OCI-LY3 (cell line): ENCODE measurements around the gene CDIP1.

ENCODE experiments used
- H2AFZ ChIP-seq: fragments of 200-600, 300-600 bp; shearing (Covaris generic); 2 replicates; pipeline ENCODE4 v1.6.0; 2014; ENCODE audit warnings: antibody characterized with exemption, low read depth, low read length
- H3K27ac ChIP-seq: fragments of 200-600, 300-600 bp; sonication (generic); 2 replicates; pipeline ENCODE4 v1.5.1; 2014; ENCODE audit warnings: mild to moderate bottlenecking, low read length, moderate library complexity, mixed read lengths
- H3K27me3 ChIP-seq: fragments of 200-600, 300-600 bp; sonication (generic); 2 replicates; pipeline ENCODE4 v1.6.1; 2014; ENCODE audit warnings: low read depth, low read length, mixed read lengths
- H3K36me3 ChIP-seq: fragments of 200-600, 300-600 bp; sonication (generic); replicated peaks from 2 replicates; pipeline ENCODE3; 2014; ENCODE audit warnings: low read depth, low read length, mixed read lengths
- H3K4me1 ChIP-seq: fragments of 300-600, 200-600 bp; sonication (generic); 2 replicates; pipeline ENCODE4 v1.6.1; 2014; ENCODE audit warnings: low read length, mixed read lengths
- H3K4me2 ChIP-seq: fragments of 200-600, 300-600 bp; sonication (generic); 2 replicates; pipeline ENCODE4 v1.6.1; 2014; ENCODE audit warnings: low read length, mixed read lengths
- H3K4me3 ChIP-seq: fragments of 300-600, 200-600 bp; sonication (generic); 2 replicates; pipeline ENCODE4 v1.5.1; 2014; ENCODE audit warnings: antibody characterized with exemption, mild to moderate bottlenecking, low read length, moderate library complexity
- H3K79me2 ChIP-seq: fragments of 300-600, 200-600 bp; shearing (Covaris generic); 2 replicates; pipeline ENCODE4 v1.6.1; 2014; ENCODE audit warnings: mild to moderate bottlenecking, low read length, mixed read lengths
- H3K9ac ChIP-seq: fragments of 300-600, 200-600 bp; shearing (Covaris generic); 2 replicates; pipeline ENCODE4 v1.6.0; 2014; ENCODE audit warnings: mild to moderate bottlenecking, low read length, moderate library complexity
- H3K9me3 ChIP-seq: fragments of 200-600, 300-600 bp; shearing (Covaris generic); 2 replicates; pipeline ENCODE4 v1.6.1; 2014; ENCODE audit warnings: low read length, mixed read lengths; ENCODE audit not compliant: insufficient read depth
- H4K20me1 ChIP-seq: fragments of 200-600, 300-600 bp; sonication (generic); 2 replicates; pipeline ENCODE4 v1.6.1; 2016; ENCODE audit warnings: low read length, mixed read lengths; ENCODE audit not compliant: insufficient read depth
- EZH2phosphoT487 ChIP-seq: fragments of 200-600 bp; shearing (Covaris generic); IDR thresholded peaks from 2 replicates; pipeline ENCODE4 v1.6.1; 2018; ENCODE audit warnings: antibody characterized with exemption, mixed run types, low read depth
- TF ChIP-seq, protein P1 (sequence below): fragments of 200-600, 300-600 bp; sonication (generic); IDR thresholded peaks from 2 replicates; pipeline ENCODE4 v1.5.1; 2014; ENCODE audit warnings: antibody characterized with exemption, low read length, low read depth

CDIP1 gene

DNA sequence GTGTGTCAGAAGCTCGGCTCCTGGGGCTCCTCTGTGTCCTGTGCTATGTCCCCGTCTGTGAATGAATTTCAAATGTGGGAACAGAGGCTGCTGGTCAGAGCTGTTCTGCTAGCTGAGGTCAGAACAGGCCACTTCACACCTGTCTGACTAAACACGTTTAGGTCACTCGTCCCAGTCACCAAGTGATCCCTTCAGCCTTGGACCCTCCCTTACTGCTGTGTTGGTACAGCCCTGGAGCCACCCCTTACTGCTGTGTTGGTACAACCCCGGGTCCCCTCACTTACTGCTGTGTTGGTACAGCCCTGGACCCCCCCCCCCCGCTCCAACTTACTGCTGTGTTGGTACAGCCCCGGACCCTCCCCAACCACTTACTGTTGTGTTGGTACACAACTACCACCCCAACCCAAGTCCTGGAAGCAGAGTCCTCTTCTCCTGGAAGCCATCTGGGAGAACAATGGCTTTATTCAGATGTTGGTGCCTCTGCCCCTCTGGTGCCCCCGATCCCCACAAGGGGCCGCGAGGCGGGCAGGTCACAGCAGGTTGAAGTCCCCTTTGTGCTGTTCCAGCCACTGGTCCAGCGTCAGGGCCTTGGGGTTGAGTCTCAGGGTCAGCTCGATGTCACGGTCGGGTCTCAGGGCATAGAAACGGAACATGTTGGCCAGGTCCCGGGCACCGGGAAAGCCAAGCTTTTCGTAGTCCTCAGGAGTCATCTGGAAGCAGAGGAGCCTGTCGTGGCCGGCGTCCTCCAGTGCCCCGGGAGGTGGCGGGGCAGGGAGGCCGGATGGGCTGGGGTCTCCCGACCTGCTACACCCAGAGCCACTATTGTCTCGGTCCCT, 77.1 kb downstream of the CDIP1 start:
- H4K20me1 ChIP-seq = no peaks in the 10 kb centered on the region
- no peak overlapping the region for H3K9ac ChIP-seq
- H3K4me2 ChIP-seq = no peak overlapping the region
- H3K4me3 ChIP-seq = no peak overlapping the region
- no peaks in the 10 kb centered on the region for H3K79me2 ChIP-seq
- no peak overlapping the region for H3K27ac ChIP-seq
- no peaks in the 10 kb centered on the region for H3K27me3 ChIP-seq
- H3K9me3 ChIP-seq = no peaks in the 10 kb centered on the region
- no peak for TF ChIP-seq EZH2phosphoT487
- TF ChIP-seq, protein P1, sequence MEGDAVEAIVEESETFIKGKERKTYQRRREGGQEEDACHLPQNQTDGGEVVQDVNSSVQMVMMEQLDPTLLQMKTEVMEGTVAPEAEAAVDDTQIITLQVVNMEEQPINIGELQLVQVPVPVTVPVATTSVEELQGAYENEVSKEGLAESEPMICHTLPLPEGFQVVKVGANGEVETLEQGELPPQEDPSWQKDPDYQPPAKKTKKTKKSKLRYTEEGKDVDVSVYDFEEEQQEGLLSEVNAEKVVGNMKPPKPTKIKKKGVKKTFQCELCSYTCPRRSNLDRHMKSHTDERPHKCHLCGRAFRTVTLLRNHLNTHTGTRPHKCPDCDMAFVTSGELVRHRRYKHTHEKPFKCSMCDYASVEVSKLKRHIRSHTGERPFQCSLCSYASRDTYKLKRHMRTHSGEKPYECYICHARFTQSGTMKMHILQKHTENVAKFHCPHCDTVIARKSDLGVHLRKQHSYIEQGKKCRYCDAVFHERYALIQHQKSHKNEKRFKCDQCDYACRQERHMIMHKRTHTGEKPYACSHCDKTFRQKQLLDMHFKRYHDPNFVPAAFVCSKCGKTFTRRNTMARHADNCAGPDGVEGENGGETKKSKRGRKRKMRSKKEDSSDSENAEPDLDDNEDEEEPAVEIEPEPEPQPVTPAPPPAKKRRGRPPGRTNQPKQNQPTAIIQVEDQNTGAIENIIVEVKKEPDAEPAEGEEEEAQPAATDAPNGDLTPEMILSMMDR = no peak
- H3K36me3 ChIP-seq = peaks cover 47% of the 10 kb centered on the region
- H3K4me1 ChIP-seq = no peaks in the 10 kb centered on the region
- no peak overlapping the region for H2AFZ ChIP-seq

DNA sequence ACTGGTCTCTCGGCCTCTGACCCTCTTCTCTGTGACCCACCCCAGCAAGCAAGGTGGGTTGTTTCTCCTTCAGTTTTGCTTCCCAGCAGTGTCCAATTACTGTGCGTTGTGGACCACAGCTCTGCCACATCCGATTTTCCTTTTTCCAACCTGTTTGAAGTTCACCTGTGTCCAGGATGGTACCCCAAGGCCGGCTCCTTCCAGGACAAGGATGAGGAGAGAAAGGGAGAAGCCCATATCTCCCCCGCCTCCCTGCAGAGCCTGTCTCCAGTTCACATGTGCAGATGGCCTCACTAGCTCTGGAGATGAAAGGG, 77.7 kb downstream of the CDIP1 start:
- TF ChIP-seq EZH2phosphoT487 = no peak
- TF ChIP-seq, protein P1 = no peak
- Histone ChIP-seq H3K4me1 (no peaks in the 10 kb centered on the region), H4K20me1 (no peaks in the 10 kb centered on the region), H3K9me3 (no peaks in the 10 kb centered on the region), H3K79me2 (no peaks in the 10 kb centered on the region), H3K4me2 (no peak overlapping the region), H3K9ac (no peak overlapping the region), H3K27ac (no peak overlapping the region), H3K4me3 (no peak overlapping the region), H3K36me3 (peaks cover 47% of the 10 kb centered on the region), H2AFZ (no peak overlapping the region), H3K27me3 (no peaks in the 10 kb centered on the region)
